C4-2B (cell line): Measurements from ENCODE around the gene MAJIN.

Source experiments
- ZFX ChIP-seq: fragments of 450-650 bp; IDR thresholded peaks from 2 replicates; pipeline ENCODE4 v1.6.1; 2017
- TF ChIP-seq, protein P1 (sequence below): fragments of 450-650 bp; conservative IDR thresholded peaks from 2 replicates; pipeline ENCODE4 v1.5.1; 2017; ENCODE audit warnings: mild to moderate bottlenecking

- TF ChIP-seq, protein P1, sequence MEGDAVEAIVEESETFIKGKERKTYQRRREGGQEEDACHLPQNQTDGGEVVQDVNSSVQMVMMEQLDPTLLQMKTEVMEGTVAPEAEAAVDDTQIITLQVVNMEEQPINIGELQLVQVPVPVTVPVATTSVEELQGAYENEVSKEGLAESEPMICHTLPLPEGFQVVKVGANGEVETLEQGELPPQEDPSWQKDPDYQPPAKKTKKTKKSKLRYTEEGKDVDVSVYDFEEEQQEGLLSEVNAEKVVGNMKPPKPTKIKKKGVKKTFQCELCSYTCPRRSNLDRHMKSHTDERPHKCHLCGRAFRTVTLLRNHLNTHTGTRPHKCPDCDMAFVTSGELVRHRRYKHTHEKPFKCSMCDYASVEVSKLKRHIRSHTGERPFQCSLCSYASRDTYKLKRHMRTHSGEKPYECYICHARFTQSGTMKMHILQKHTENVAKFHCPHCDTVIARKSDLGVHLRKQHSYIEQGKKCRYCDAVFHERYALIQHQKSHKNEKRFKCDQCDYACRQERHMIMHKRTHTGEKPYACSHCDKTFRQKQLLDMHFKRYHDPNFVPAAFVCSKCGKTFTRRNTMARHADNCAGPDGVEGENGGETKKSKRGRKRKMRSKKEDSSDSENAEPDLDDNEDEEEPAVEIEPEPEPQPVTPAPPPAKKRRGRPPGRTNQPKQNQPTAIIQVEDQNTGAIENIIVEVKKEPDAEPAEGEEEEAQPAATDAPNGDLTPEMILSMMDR: no peak
- no peak for TF ChIP-seq ZFX
Observed at GRCh38 chr11:64910451-64911093, 61.3 kb downstream of the MAJIN start.
